CD4-positive, alpha-beta T cell treated with Interleukin-15 for 1 hour (primary cell): ENCODE results near the gene HPCAL1.

Source experiments
- DNase-seq: peaks from one replicate; pipeline ENCODE4 v3.0.0-alpha.2; 2020

HPCAL1 gene

DNA sequence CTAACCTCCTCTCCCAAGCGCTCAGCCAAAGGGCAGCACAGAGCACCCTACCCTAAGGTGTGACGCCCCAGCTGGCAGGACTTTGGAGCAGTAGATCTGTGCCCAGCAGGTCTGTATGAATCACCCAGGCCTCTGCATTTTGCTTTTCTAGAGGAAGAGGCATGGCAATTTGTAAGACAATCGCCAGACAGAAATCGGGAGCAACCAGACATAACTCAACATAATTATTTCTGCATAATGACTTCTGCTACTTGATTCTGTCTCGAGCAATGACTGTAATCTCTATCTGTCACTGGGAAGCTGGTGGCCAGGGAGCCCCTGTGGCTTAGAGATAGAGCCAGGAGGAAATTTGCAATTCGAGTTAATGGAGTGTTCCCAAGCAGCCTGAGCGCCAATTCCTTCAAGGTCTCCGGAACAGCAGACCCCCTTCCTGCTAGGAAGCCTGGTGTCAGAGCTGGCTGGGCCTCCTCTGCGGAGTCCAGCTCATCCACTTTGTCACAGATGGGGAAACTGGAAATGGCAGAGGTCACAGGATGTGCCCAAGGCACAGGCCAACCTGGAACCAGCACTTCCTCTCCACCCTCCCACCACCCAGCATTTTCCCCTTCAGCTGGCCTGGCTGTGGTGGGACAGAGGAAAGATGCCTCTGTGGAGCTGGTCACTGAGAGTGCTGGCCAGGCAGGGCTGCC is 90.4 kb downstream of the HPCAL1 start:
- DNase-seq: no peak

DNA sequence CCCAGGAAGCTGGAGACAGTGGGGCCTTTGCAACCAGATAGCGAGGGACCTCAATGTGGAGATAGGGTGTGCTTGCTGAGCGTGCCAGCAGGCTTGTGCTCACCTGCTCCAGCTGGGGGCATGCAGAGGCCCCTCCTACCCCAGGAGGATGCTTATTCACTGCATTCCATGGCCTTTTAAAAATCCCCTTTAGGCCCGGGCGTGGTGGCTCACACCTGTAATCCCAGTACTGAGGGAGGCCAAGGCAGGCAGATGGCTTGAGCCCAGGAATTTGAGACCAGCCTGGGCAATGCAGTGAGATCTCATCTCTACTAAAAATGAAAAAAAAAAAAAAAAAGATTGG is 90.9 kb downstream of the HPCAL1 start:
- no peak for DNase-seq

DNA sequence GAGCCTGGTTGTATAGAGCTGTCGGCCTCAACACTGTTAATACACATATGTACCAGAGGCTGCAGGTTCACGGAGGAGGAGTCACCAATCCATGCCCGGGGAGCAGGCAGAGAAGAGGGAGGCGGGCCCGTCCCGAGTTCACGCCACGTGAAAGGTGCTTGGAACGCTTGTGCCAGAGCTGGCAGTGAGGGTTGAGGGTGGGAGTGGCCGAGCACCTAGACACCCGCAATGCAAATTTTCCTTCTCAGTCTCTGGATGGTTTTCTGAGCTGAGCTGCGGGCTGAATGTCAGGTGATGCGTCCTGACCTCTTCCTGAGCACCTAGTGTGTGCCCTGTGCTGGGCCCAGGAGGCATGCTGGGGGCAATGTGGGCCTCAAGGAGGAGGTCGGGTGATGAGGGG is 93.2 kb downstream of the HPCAL1 start:
- no peak for DNase-seq

DNA sequence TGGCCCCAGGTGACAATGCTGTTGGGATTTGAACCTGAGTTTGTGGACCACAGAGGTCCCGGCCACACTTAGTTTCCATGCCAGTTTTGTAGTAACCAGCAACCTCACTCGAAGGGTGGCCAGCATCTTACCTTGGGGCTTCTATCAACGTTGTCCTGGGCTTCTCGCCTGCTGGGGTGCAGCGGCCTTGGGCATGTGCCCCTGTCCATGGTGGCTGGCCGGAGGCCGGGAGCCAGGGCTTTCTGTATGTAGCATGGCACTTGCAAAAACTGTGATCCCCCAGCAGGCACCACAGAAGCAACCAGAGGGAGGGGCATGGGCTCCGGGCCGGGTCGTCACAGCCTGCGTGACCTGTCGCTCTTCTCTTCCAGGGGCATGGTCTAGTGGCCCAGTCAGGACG is 93.8 kb downstream of the HPCAL1 start:
- DNase-seq: no peak

DNA sequence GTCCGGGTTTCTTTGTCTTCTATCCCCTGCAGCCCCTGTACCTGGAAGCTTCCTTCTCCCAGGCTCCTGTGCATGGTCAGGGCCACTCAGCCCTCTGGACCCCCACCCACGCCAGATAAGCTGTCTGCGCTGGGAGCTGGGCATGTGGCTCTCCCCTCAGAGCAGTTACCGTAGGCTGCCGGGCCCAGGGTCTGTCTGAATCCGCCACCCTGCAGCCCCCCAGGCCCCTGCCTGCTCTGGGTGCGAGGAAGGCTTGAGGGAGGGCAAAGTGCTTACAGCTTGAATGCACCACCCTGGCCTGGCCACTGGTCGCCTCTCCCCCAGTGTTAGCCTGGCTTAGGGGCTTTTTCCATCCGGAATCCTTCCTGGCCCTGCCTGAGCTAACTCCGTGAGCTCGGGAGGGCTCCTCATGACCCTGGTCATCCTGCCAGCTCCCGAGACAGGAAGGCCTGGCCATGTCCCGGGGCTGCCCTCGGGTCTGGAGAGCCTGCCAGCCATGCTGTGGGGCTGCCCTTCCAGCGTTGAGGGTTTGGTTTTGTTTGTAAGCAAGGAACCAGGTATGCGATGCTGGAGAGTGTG is 94.7 kb downstream of the HPCAL1 start:
- no peak for DNase-seq

DNA sequence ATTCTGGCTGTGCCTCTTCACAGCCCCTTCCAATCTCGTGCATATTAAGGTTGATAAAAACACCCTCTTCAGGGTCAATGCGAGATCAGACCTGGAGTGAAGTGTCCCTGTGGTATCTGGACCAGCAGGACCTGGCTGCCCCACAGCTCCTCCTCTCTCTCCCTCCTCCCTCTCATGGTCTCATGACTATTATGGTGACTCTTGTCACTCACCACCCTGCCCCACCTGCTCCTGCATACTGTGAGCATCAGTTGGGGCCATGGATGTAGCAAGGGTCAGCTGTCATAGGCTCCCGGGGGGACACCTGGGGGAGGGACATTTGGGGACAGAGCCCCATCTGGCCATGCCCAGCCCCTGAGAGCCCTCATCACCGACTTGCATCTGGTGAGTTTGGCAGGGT is 95.2 kb downstream of the HPCAL1 start:
- DNase-seq: no peak

DNA sequence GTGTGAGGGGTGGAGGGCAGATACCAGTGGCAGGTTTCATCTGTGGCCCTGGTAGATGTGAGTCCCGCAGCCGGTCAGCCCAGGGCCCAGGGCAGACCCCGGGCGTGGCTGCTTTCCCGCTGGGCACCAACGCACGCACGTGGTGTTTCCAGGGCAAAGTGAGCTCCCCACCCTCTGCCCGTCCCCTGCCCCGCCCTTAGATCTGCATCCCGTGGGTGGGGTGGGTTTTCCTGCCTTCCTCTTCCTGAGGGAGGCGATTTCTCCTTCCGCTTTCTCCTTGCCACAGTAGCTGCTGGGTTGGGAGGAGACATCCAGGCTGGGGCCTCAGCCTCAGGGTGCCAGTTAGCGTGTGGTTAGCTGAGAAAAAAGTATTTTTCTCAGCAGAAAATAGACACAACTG is 95.8 kb downstream of the HPCAL1 start:
- DNase-seq: peak; percentile 49

DNA sequence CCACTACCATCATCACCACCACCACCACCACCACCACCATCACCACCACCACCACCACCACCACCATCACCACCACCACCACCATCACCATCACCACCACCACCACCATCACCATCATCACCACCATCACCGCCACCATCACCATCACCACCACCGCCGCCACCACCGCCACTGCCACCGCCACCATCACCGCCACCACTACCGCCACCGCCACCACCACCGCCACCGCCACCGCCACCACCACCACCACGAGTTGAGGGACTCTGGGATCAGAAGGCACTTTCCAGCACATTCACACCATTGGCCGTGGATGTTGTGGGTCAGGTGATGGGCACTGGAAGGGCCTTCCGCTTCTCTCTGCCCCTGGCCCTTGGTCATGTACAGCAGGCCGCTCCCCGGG is 96.7 kb downstream of the HPCAL1 start:
- no peak for DNase-seq

DNA sequence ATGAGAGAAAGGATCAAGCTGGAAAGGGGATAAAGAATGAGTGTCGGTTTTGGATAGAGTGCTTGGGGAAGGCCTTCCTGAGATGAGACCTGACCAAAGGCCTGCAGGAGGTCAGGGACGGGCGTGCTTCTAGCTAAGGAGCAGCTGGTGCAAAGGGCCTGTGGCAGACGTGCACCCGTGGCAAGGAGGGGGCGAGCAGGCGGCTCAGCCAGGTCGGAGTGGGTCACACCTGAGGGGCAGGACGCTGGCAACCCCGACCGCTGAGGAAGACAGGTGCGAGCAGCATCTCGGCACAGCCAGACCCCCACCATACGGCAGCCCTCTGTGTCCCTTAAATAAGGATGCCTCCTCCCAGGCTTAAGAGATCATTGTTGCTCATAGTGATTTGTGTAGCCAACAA is 97.3 kb downstream of the HPCAL1 start:
- no peak for DNase-seq

DNA sequence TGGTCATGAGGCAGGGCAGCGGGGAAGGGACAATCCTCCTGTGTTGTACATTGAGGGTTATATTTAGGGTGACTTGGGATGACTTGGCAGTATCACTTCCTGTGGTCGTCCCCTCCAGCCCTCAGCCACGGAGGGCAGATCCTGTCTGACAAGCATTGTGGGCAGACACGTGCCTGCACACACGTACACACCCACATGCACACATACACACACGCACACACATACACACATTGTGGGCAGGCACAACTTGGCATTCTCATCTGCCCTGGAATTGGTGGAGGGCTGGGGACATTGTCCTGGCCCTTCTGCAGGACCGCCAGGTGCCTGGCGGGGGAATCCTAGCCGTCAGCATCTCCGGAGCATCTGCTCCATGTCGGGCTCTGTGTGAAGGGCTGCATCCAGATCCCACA is 97.9 kb downstream of the HPCAL1 start:
- peak; percentile 78 for DNase-seq

DNA sequence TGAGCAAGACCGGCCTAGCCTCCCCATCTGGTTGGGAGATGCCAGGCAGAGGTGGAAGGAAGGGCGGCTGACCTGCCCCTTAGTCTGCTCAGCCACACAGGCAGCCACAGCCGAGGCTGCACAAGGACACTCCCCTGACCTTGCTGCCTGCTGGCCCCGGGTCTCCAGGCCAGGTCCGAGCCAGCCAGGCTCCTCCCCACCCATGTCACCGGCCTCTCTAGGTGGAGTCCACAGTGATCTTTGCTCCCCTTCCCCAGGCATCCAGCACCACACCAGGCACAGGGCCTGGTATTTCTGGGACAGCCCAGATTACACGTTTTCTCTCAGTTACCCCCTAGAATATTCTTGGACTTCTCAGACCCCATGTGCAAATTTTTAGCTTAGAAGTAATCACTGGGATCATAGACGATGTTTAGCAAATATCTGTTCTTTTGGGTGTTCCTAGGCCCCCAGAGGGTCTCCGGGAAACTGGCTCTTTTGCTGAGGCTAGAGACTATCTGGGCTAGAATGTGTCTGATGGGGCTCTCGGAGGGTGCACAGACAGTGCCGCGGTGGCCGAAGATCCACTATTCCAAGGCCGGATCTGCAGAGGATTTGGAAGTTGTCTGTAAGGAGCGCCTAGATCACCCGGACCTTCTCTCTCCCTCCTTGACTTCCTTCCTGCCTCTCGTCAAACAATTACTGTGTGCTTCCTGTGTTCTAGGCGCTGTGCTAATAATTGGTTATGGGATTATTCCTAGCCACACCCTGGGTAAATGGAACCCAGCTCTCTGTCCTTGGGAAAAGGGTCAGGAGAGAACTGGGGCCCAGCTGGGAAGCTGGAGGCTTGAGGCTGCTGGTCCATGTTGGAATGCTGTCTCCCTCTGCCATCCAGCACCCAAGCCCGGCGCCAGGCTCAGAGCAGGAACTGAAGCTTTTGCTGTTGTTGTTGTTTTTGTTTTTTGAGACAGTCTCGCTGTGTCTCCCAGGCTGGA is 98.6 kb downstream of the HPCAL1 start:
- DNase-seq: no peak

DNA sequence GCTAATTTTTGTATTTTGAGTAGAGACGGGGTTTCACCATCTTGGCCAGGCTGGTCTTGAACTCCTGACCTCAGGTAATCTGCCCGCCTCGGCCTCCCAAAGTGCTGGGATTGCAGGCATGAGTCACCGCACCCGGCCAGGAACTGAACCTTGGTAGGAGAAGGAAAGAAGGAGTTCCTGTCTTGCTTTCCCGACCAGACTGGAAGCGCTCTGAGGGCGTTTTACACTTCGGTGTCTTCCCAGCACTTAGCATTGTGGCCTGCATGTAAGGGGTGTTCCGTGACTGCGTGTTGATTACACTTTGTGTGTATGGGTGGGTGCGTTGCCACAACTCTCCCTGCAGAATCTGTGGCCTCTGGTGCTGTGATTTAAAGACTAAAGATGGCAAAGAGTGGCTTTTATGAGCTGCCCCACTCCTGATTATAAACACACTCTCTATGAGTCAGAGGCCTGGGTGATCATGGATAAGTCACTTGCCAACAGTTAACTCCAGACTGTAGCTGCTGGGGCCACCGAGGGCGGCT is 99.4 kb downstream of the HPCAL1 start:
- no peak for DNase-seq

DNA sequence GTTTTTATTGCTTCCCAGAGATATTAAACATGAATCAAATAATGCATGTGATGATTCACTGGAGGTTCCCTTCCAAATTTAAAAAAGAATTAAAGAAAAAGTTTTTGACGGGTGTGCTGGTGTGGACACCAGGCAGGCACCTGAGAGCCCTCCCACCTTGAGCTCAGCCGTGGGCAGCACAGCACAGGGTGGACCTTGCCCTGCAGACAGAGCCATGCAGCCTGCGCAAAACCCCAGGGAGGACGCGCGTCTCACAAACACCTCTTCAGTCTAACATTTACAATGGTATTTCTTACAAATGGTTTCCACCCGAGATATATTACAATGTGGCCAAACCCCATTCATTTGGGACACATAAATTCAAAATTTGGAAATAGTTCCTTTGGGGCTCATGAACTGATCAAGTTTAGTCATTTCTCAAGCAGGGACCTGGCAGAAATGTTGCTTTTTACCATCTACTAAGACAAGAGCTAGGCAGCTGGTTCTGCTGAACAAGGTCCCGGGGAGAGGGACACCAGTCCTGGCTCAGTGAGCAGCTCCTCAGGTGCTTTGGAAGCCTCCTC is 100.0 kb downstream of the HPCAL1 start:
- no peak for DNase-seq

DNA sequence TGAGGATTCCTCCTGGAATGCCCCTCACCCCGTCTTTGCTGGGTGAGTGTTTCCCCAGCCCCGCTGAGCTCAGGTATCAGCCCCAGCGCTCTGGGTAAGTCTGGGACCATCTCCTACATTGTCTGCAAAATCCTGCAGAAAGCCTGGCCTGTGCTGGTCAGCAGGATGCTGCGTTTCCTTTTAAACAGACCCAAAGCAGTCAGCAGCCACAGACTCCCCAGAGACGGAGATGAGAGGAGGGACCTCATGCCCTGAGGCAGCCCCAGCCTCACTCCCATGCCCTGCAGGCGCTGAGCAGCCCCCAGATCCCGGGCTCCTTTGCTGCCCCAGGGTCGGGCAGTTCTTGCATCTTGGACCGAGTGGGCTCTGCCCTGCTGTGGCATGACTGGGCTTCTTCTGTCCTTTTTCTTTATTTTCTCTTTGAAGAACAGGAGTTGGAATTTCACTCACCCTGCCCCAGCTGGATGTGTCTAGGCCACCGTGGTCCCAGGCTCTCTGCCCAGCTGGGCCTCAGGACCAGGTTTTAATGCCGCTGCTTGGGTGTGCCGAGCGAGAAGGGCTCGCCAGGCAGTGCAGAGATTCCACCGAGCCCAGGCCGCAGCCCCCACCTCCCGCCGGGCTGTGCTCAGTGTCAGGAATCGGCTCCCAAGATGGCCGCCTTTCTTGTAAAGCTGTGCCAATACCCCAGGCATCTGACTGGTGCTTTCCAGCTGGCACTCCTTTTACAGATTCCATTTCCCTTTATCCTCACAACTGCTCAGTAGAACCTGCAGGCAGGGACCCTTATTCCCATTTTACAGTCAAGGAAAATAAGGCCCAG is 101.8 kb downstream of the HPCAL1 start:
- DNase-seq: no peak

DNA sequence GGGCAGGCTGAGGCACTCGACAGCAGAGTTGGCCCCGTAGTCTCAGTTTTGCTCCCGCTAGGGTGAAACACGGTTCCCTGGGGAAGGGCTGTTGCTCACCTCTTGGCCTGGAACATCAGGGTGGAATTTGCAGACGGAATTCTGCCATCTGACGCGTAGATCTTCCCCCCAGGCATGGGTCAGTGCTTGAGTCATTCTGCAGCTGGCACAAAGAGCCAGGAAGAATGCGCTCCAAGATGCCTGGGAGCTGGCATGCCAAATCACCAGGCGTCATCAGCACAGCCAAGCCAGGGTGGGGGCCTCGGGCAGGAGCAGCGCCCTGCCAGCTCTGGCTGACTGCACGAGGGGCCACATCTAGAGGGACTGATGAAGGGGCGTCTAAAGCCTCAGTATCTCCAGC is 102.7 kb downstream of the HPCAL1 start:
- no peak for DNase-seq

DNA sequence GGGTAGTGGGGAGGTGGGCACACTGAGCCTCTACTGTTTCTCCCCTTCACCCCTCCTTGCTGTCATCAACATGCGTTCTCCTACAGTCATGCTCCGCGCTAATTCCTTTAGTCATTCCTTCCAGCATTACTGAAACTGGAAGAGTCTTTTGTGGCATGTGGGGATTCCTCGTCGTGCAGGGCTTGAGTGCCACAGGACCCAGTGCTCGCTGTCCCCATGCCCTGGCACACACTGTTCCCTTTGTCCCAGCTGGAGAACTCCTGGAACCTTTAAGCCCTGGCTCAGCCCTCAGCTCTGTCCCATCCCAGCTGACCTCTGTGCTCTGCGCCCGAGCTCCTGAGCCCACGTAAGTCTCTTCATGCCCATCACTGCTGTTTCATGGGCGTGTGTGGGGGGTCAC is 103.3 kb downstream of the HPCAL1 start:
- no peak for DNase-seq

DNA sequence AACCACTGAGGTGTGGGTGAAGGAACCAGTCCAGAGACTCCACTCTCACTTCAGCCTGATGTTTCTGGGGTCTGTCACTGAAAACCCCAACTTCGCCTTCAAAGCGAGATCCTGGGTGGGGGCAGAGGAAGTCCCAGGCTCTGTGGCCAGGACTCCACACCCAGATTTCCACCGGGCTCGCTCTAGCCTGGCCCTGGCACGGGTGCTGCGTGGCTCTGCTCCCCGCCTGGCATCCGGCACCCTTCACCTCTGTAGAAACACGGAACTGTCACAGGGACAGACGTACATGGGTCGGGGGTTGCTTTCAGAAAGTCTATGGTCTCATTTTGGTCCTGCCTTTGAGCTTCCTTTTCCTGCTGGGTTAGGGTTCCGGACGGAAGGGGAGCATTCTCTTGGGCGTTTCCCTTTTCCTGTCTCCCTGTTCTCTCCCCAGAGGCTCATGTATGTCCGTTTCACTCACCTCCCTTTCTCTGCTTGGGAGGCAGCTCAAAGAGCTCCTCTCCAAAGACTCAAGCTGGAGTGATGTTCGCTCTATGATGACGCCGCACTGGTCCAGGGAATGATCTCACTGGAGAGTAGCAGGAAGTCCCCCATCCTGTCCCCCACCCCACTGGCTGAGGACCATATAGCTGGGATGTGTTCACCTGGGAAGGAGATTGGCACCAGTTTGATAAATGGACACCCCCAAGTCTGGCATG is 103.9 kb downstream of the HPCAL1 start:
- DNase-seq: no peak

DNA sequence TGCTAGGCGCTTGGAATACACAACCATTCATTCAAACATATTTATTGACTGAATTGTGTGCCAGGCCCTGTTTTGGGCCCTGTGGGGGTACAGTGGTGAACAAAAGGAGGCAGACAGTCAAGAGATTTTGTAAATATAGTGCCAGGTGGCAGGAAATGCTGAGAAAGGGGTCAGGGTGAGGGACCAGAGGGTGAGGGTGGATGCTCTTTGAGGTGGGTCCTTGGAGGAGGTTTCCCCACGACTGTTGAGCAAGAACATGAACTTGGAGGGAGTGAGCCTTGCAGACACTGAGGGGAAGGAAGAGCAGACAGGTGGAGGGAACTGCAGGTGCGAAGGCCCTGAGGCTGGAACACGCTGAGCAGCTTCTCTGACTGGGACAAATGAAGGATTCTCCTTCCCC is 104.7 kb downstream of the HPCAL1 start:
- DNase-seq: no peak

DNA sequence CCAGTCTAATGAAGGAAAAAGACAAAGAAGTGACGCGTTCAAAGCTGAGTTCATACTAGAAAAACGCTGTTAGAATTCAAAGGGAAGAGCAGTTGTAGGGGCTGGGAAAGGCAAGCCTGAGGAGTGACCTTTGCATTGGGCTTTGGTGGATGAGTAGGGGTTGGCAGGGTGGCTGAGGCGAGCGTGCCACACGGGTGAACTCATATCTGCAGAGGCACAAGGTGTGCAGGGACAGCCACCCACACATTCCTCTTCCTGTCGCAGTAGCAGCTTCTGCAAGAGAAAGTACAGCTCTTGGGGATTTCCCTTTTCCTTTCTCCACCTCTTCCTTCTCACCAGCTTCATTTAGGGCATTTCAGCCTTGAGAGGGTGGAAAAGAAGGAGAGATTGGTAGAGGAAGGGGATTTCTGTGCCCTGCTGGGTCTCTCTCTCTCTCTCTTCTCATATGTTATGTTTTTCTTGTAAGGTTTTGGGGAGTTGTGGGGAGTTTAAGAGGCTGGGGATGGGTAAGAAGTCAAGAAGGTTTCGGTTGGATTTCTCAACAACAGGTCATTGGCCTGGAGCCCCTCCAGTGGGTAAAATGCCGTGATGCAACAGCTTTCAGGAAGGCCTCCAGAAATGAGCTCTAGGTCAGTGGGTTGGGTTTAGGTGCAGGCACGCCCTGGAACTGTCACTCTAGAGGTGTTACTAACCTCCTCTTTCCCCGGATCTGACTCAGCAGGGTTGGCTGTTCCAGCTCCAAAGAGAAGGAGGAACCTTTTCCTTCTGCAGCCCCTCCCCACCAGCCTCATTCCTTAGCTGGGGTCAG is 105.3 kb downstream of the HPCAL1 start:
- peak; percentile 71 for DNase-seq

DNA sequence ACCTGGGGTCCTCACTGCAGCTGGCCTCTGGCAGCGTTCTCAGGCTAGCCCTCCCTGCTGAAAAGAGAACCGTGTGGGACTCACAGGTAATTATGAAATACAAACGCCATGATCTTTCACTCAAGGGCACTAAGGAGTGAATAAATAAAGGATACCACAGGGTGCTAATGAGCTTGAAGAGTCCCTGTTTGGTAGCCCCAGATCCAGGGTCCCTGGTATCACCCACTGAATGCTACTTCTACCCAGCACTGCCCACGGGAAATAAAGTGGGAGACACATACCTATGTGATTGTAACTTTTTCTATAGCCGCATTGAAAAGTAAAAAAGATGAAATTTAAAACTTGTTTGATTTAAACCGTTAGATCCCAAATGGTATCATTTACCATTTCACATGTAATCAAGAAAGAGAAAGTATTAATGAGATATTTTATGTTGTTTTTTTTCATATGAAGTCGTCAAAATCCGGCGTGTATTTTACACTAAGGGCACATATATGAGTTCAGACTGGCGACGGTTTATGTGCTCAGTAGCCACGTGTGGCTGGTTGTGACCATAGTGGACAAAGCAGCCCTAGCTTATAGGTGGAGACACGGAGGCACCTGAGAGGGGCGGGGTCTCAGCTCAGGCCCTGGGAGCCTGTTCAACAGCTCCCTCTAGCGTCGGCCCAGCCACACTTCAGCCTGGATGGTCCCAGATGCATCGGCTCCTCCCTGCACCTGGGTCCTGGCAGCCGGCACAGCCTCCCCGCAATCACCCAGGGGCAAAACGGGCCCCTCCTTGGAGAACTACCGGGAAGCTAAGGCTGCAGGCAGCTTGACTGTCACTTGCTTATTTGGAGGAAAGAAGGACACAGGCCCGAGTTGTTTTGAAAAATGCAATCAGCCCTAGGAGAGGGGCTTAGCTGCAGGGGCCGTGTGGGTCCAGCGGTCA is 106.2 kb downstream of the HPCAL1 start:
- DNase-seq: peak; percentile 84
